H1 (cell line): ENCODE measurements around the gene DEFB123. TPM values are rescaled to one million over a fixed set of nuclear protein-coding genes. Genes with fewer than 3 reads are reported as not detected.

Experiments used
- CTCF ChIA-PET: fragments of 300-600 bp; sonication (Branson Sonifier 250); formaldehyde crosslinking; loops from one replicate; lab custom pipeline; 2021; ENCODE audit not compliant: partially characterized antibody; lab: Charles Lee
- POLR2A ChIA-PET: fragments of 300-600 bp; sonication (Branson Sonifier 250); formaldehyde crosslinking; loops from one replicate; lab custom pipeline; 2021; ENCODE audit warnings: inconsistent platforms; ENCODE audit not compliant: partially characterized antibody; lab: Charles Lee
- DNase-seq, 2 experiments: peaks; one replicate each; pipeline versions ENCODE4 v3.0.0 to v3.0.0-alpha.2; 2010 to 2022; ENCODE audit warnings: low spot score in 2 of 2, low read depth in 1 of 2, mixed read lengths in 1 of 2
- FAIRE-seq: peaks from 2 replicates; lab custom pipeline; 2011; peaks lifted over from hg19 to GRCh38; lab: Jason Lieb, UNC
- H2AFZ ChIP-seq: 2 replicates; pipeline ENCODE4 v1.8.1; 2012; ENCODE audit warnings: low read length, inconsistent platforms
- H2AK5ac ChIP-seq: 2 replicates; pipeline ENCODE4 v1.6.1; 2013; ENCODE audit warnings: low read depth, low read length
- H2BK120ac ChIP-seq: replicated peaks from 2 replicates; pipeline ENCODE3; 2013; ENCODE audit warnings: low read depth, low read length, inconsistent platforms
- H2BK12ac ChIP-seq: 2 replicates; pipeline ENCODE4 v1.6.1; 2013; ENCODE audit warnings: low read depth, low read length
- H2BK15ac ChIP-seq: 2 replicates; pipeline ENCODE4 v1.6.1; 2013; ENCODE audit warnings: low read length
- H2BK20ac ChIP-seq: 2 replicates; pipeline ENCODE4 v1.6.1; 2013; ENCODE audit warnings: low read length
- H2BK5ac ChIP-seq: 2 replicates; pipeline ENCODE4 v1.6.1; 2013; ENCODE audit warnings: low read depth, low read length
- H3K14ac ChIP-seq: 2 replicates; pipeline ENCODE4 v1.6.1; 2013; ENCODE audit warnings: inconsistent platforms; ENCODE audit not compliant: insufficient read length
- H3K18ac ChIP-seq: 2 replicates; pipeline ENCODE4 v1.6.1; 2013; ENCODE audit warnings: low read length; ENCODE audit errors: extremely low read depth
- H3K23ac ChIP-seq: 2 replicates; pipeline ENCODE4 v1.6.1; 2013; ENCODE audit warnings: inconsistent platforms; ENCODE audit not compliant: insufficient read length
- H3K23me2 ChIP-seq: 2 replicates; pipeline ENCODE4 v1.6.1; 2013; ENCODE audit warnings: low read depth, low read length
- H3K27ac ChIP-seq: 2 replicates; pipeline ENCODE4 v1.6.1; 2011; ENCODE audit warnings: low read depth, low read length, inconsistent platforms
- H3K27me3 ChIP-seq, 4 experiments: replicated peaks in 1 of 4; 1 replicate in 1 of 4; 2 replicates in 3 of 4; pipeline versions ENCODE4 v1.6.1 to v1.8.1; 2011 to 2013; ENCODE audit warnings: low read length in 3 of 4, mild to moderate bottlenecking in 3 of 4, inconsistent platforms in 2 of 4, mixed read lengths in 2 of 4, moderate library complexity in 1 of 4; ENCODE audit not compliant: control insufficient read depth in 3 of 4, insufficient read depth in 3 of 4; ENCODE audit errors: extremely low read depth in 1 of 4
- H3K36me3 ChIP-seq, 4 experiments: 2 replicates each; pipeline versions ENCODE4 v1.6.1 to v1.8.1; 2011 to 2013; ENCODE audit warnings: mild to moderate bottlenecking in 4 of 4, low read length in 3 of 4, moderate library complexity in 2 of 4, control low read depth in 1 of 4, inconsistent platforms in 1 of 4; ENCODE audit not compliant: insufficient read depth in 4 of 4, control insufficient read depth in 2 of 4
- H3K4ac ChIP-seq: replicated peaks from 2 replicates; pipeline ENCODE3; 2013; ENCODE audit warnings: low read length, low read depth, mixed read lengths, inconsistent platforms; ENCODE audit not compliant: insufficient read length
- H3K4me1 ChIP-seq, 4 experiments: replicated peaks in 1 of 4; 1 replicate in 1 of 4; 2 replicates in 3 of 4; pipeline versions ENCODE4 v1.6.1 to v1.8.1; 2011 to 2013; ENCODE audit warnings: low read length in 3 of 4, inconsistent platforms in 2 of 4, mixed read lengths in 1 of 4; ENCODE audit not compliant: insufficient read depth in 4 of 4, control insufficient read depth in 3 of 4
- H3K4me2 ChIP-seq, 2 experiments: 2 replicates each; pipeline versions ENCODE4 v1.6.1 to v1.8.1; 2011 to 2013; ENCODE audit warnings: low read depth in 2 of 2, low read length in 2 of 2, control low read depth in 1 of 2, inconsistent platforms in 1 of 2, mild to moderate bottlenecking in 1 of 2; ENCODE audit not compliant: insufficient read depth in 1 of 2
- H3K4me3 ChIP-seq, 4 experiments: fragments of 200-600, 300-600 bp in 1 of 4; sonication (generic), shearing (Covaris generic), sonication (Bioruptor Twin) in 1 of 4; 2 replicates each; pipeline versions ENCODE4 v1.5.1 to v1.8.1; 2011 to 2016; ENCODE audit warnings: low read length in 4 of 4, low read depth in 3 of 4, control low read depth in 2 of 4, inconsistent platforms in 2 of 4, mild to moderate bottlenecking in 2 of 4, mixed read lengths in 1 of 4, moderate library complexity in 1 of 4; ENCODE audit not compliant: insufficient read depth in 2 of 4; ENCODE audit errors: extremely low read depth in 1 of 4
- H3K56ac ChIP-seq: replicated peaks from 2 replicates; pipeline ENCODE3; 2013; ENCODE audit warnings: low read depth, mild to moderate bottlenecking, mixed read lengths, low read length, inconsistent platforms; ENCODE audit not compliant: insufficient read length
- H3K79me1 ChIP-seq: 2 replicates; pipeline ENCODE4 v1.6.1; 2013; ENCODE audit warnings: low read depth, low read length, control low read depth
- H3K79me2 ChIP-seq, 2 experiments: 2 replicates each; pipeline versions ENCODE4 v1.6.1 to v1.8.1; 2012 to 2013; ENCODE audit warnings: low read length in 2 of 2, mild to moderate bottlenecking in 2 of 2, inconsistent platforms in 1 of 2; ENCODE audit not compliant: insufficient read depth in 2 of 2, control insufficient read depth in 1 of 2
- H3K9ac ChIP-seq, 4 experiments: replicated peaks in 1 of 4; 1 replicate in 1 of 4; 2 replicates in 3 of 4; pipeline versions ENCODE4 v1.6.1 to v1.8.1; 2011 to 2013; ENCODE audit warnings: low read depth in 3 of 4, low read length in 3 of 4, control low read depth in 2 of 4, mild to moderate bottlenecking in 2 of 4, moderate library complexity in 2 of 4, inconsistent platforms in 1 of 4; ENCODE audit errors: extremely low read depth in 1 of 4
- H3K9me3 ChIP-seq, 2 experiments: 2 replicates each; pipeline versions ENCODE4 v1.6.1 to v1.8.1; 2012 to 2013; ENCODE audit warnings: mild to moderate bottlenecking in 2 of 2, moderate library complexity in 2 of 2, control low read depth in 1 of 2, inconsistent platforms in 1 of 2, low read depth in 1 of 2, low read length in 1 of 2, mixed read lengths in 1 of 2; ENCODE audit not compliant: insufficient read depth in 2 of 2
- H4K20me1 ChIP-seq, 2 experiments: replicated peaks in 1 of 2; 2 replicates each; pipeline versions ENCODE3 to v1.8.1; 2011 to 2013; ENCODE audit warnings: inconsistent platforms in 2 of 2, low read length in 2 of 2, mild to moderate bottlenecking in 1 of 2; ENCODE audit not compliant: insufficient read depth in 2 of 2, control insufficient read depth in 1 of 2
- H4K5ac ChIP-seq: 2 replicates; pipeline ENCODE4 v1.6.1; 2013; ENCODE audit warnings: low read length, low read depth, mixed read lengths, inconsistent platforms; ENCODE audit not compliant: insufficient read length
- H4K8ac ChIP-seq: 2 replicates; pipeline ENCODE4 v1.8.0; 2013; ENCODE audit warnings: mild to moderate bottlenecking, moderate library complexity, low read length, inconsistent platforms; ENCODE audit not compliant: insufficient read depth; ENCODE audit errors: extremely low read depth
- H4K91ac ChIP-seq: replicated peaks from 2 replicates; pipeline ENCODE3; 2013; ENCODE audit warnings: low read length, mixed read lengths, inconsistent platforms; ENCODE audit not compliant: insufficient read length
- BCL11A ChIP-seq, 2 experiments: IDR thresholded peaks; one replicate each; pipeline ENCODE4 v1.6.1; 2011; ENCODE audit warnings: low read depth in 2 of 2, low read length in 2 of 2, mild to moderate bottlenecking in 2 of 2
- JUND ChIP-seq: IDR thresholded peaks from 2 replicates; pipeline ENCODE4 v1.6.1; 2011; ENCODE audit warnings: mild to moderate bottlenecking, improper control_type of control experiment, low read length
- KDM1A ChIP-seq: fragments of 200-600, 300-600 bp; sonication (generic); IDR thresholded peaks from 2 replicates; pipeline ENCODE4 v1.7.1; 2016; ENCODE audit warnings: mild to moderate bottlenecking, low read length, borderline replicate concordance
- RBBP5 ChIP-seq: IDR thresholded peaks from 2 replicates; pipeline ENCODE4 v1.7.1; 2012; ENCODE audit warnings: low read depth, mild to moderate bottlenecking, inconsistent platforms, low read length, moderate library complexity, borderline replicate concordance
- RNF2 ChIP-seq: fragments of 200-900, 300-1000 bp; sonication (generic); IDR thresholded peaks from 2 replicates; pipeline ENCODE4 v1.7.1; 2016; ENCODE audit warnings: borderline replicate concordance, low read depth, mild to moderate bottlenecking, antibody characterized with exemption, low read length; ENCODE audit not compliant: poor library complexity, severe bottlenecking; ENCODE audit errors: missing control alignments
- SP2 ChIP-seq: IDR thresholded peaks from 2 replicates; pipeline ENCODE4 v1.6.1; 2012; ENCODE audit warnings: mild to moderate bottlenecking, low read length, inconsistent platforms
- SRF ChIP-seq: IDR thresholded peaks from 2 replicates; pipeline ENCODE4 v1.6.1; 2011; ENCODE audit warnings: mild to moderate bottlenecking, low read depth, low read length, moderate library complexity
- SUZ12 ChIP-seq: fragments of 200-600 bp; sonication (generic); IDR thresholded peaks from 2 replicates; pipeline ENCODE4 v1.6.1; 2012; ENCODE audit warnings: mild to moderate bottlenecking, inconsistent platforms, low read length, moderate library complexity, mixed read lengths
- TAF7 ChIP-seq: optimal IDR thresholded peaks from 2 replicates; pipeline ENCODE3; 2011; ENCODE audit warnings: low read depth, mild to moderate bottlenecking, inconsistent platforms, low read length, moderate library complexity, borderline replicate concordance
- TCF12 ChIP-seq: IDR thresholded peaks from 2 replicates; pipeline ENCODE4 v1.6.1; 2011; ENCODE audit warnings: low read depth, mild to moderate bottlenecking, low read length
- WGBS, 2 experiments: shearing (Covaris generic) in 1 of 2; methylation state at CpG; one replicate each; pipeline versions ENCODE4 v1.1.6 to v1.1.7; 2013 to 2015; ENCODE audit warnings: low lambda C conversion rate in 2 of 2, mixed read lengths in 2 of 2, inconsistent platforms in 1 of 2, low coverage in 1 of 2, missing lambda C conversion rate in 1 of 2; ENCODE audit not compliant: insufficient replicate concordance in 2 of 2, insufficient coverage in 1 of 2, insufficient read length in 1 of 2; ENCODE audit errors: extremely low coverage in 1 of 2, missing lambda C conversion rate in 1 of 2; 5-methylcytosine and 5-hydroxymethylcytosine counted together
- polyA plus RNA-seq, 7 experiments: library from polyadenylated mRNA; depleted of rRNA in 3 of 7; stranded (reverse) in 5 of 7; unstranded in 2 of 7; fragments of >200 nt in 5 of 7; fragments of 200-250 nt in 2 of 7; gene quantifications; 1 replicate in 5 of 7; 2 replicates in 1 of 7; 4 replicates in 1 of 7; pipeline versions ENCODE4 v1.2.1 to v1.2.3, GENCODE V29; 2011 to 2013; ENCODE audit warnings: missing spikeins in 2 of 7, mixed read lengths in 2 of 7
- total RNA-seq: library from RNA; stranded (reverse); fragmentation: NEBNext Ultra II Directional; extraction: Animal tissue kit (Norgen Biotek cat#: 25700); gene quantifications from 2 replicates; pipeline ENCODE4 v1.2.1, GENCODE V29; 2021

DEFB123 gene
- total and polyA plus RNA-seq, 2 of the 8 experiments (the other 6 are each of a cell fraction or from before 2014, with no cell fraction given): not detected

GRCh38 chr20:31476294-31476585 lies 35.8 kb downstream of the DEFB123 start:
- Histone ChIP-seq H3K9me3 (peaks cover 65 to 81% of the 10 kb centered on the region in 2 experiments), H2BK15ac (no peak overlapping the region), H3K27me3 (no peaks in the 10 kb centered on the region), H3K79me2 (no peaks in the 10 kb centered on the region), H2BK20ac (no peak overlapping the region), H3K14ac (no peak overlapping the region), H3K23me2 (no peaks in the 10 kb centered on the region), H3K18ac (no peak overlapping the region), H4K5ac (no peak overlapping the region), H4K20me1 (no peaks in the 10 kb centered on the region), H3K4me1 (no peaks in the 10 kb centered on the region), H2AFZ (no peak overlapping the region), H3K4me2 (no peak overlapping the region), H3K27ac (no peak overlapping the region), H3K36me3 (no peaks in the 10 kb centered on the region), H2BK120ac (no peak overlapping the region), H3K4me3 (no peak overlapping the region), H4K91ac (no peak overlapping the region), H2AK5ac (no peak overlapping the region), H3K9ac (no peak overlapping the region), H2BK12ac (no peak overlapping the region), H3K4ac (no peak overlapping the region), H3K56ac (no peak overlapping the region), H3K79me1 (no peaks in the 10 kb centered on the region), H3K23ac (no peak overlapping the region), H2BK5ac (no peak overlapping the region), H4K8ac (no peak overlapping the region)
- TF ChIP-seq JUND (no peak), RBBP5 (no peak), RNF2 (no peak), SRF (no peak), TCF12 (no peak), KDM1A (no peak), SP2 (no peak), TAF7 (no peak), BCL11A (IDR thresholded peaks at IDR 0.05; ENCODE audit: low read depth in 2 of 2, low read length in 2 of 2) (no peak), SUZ12 (no peak)
- DNase-seq (no peak), FAIRE-seq (no peak)
- ChIA-PET CTCF (interaction anchor here (0.7 kb wide), 1 partner anchor 9 kb away, joined by 3 read pairs; no protein-coding TSS in a partner anchor), POLR2A (no interaction called here)
- 77% methylated on average over 6 of the region's 6 CpGs; no CpG with 5 or more reads in 1 of the 2 experiments for WGBS, 2 experiments
